HG02610 (cell line): ENCODE data around the gene PRR12.
A peak's percentile ranks its signal among the peaks of the same experiment; 100 is the strongest.

Experiments used
- ATAC-seq: cut with Tn5 transposase; IDR thresholded peaks from one replicate; pipeline ENCODE4 v1.9.1; 2021; ENCODE audit warnings: mild to moderate bottlenecking, moderate library complexity; ENCODE audit not compliant: unreplicated experiment

The PRR12 gene

GRCh38 chr19:49662011-49662410 is 71.0 kb downstream of the PRR12 start:
- no peak for ATAC-seq

- ATAC-seq = no peak
Observed at GRCh38 chr19:49663224-49663623, 72.2 kb downstream of the PRR12 start.

- ATAC-seq = no peak
Observed at GRCh38 chr19:49664171-49665035, 73.4 kb downstream of the PRR12 start.

GRCh38 chr19:49665036-49665350 is 74.0 kb downstream of the PRR12 start:
- no peak for ATAC-seq

- ATAC-seq = peak; percentile 75
Observed at GRCh38 chr19:49665351-49666119, 74.6 kb downstream of the PRR12 start, which contains the start of the genes BCL2L12 and IRF3. Gene BCL2L12 (plus strand): TSS chr19:49665933. CDS start chr19:49666693, 760 bp downstream. Gene IRF3 (minus strand): TSS chr19:49665857. CDS start chr19:49664838, 1,019 bp downstream.

- no peak for ATAC-seq
Observed at GRCh38 chr19:49666120-49666444, 75.1 kb downstream of the PRR12 start.

GRCh38 chr19:49667473-49667872 is 76.5 kb downstream of the PRR12 start:
- ATAC-seq = no peak

GRCh38 chr19:49669516-49669915 is 78.5 kb downstream of the PRR12 start:
- ATAC-seq = no peak

- ATAC-seq = no peak
Observed at GRCh38 chr19:49672131-49672919, 81.3 kb downstream of the PRR12 start.
